H9 (cell line): ENCODE results near the gene PEX1. TPM values are rescaled to one million over a fixed set of nuclear protein-coding genes. Genes with fewer than 3 reads are reported as not detected.
A peak's percentile ranks its signal among the peaks of the same experiment; 100 is the strongest.

Experiments used
- DNase-seq: peaks from one replicate; pipeline ENCODE4 v3.0.0-alpha.2; 2017
- H2AFZ ChIP-seq: one replicate; pipeline ENCODE4 v1.6.1; 2013; ENCODE audit warnings: mild to moderate bottlenecking, low read length, control low read depth, moderate library complexity
- H2AK5ac ChIP-seq: 2 replicates; pipeline ENCODE4 v1.6.1; 2013; ENCODE audit warnings: low read length, control low read depth, mixed read lengths; ENCODE audit not compliant: insufficient read length
- H2BK120ac ChIP-seq: one replicate; pipeline ENCODE4 v1.6.1; 2013; ENCODE audit warnings: low read depth, mild to moderate bottlenecking, low read length, control low read depth, inconsistent platforms; ENCODE audit not compliant: poor library complexity, severe bottlenecking
- H2BK12ac ChIP-seq: 2 replicates; pipeline ENCODE4 v1.6.1; 2013; ENCODE audit warnings: low read length, control low read depth, mixed read lengths, low read depth; ENCODE audit not compliant: insufficient read length
- H2BK15ac ChIP-seq: 2 replicates; pipeline ENCODE4 v1.6.1; 2013; ENCODE audit warnings: low read depth, low read length, control low read depth
- H2BK20ac ChIP-seq: one replicate; pipeline ENCODE4 v1.6.1; 2013; ENCODE audit warnings: low read depth, mild to moderate bottlenecking, low read length, control low read depth, inconsistent platforms; ENCODE audit not compliant: poor library complexity, severe bottlenecking
- H2BK5ac ChIP-seq: 2 replicates; pipeline ENCODE4 v1.6.1; 2013; ENCODE audit warnings: low read length, control low read depth, mixed read lengths; ENCODE audit not compliant: insufficient read length
- H3K14ac ChIP-seq: 2 replicates; pipeline ENCODE4 v1.6.1; 2013; ENCODE audit warnings: low read length, control low read depth; ENCODE audit not compliant: insufficient read depth
- H3K18ac ChIP-seq: 2 replicates; pipeline ENCODE4 v1.6.1; 2013; ENCODE audit warnings: low read depth, mild to moderate bottlenecking, mixed read lengths, low read length, control low read depth; ENCODE audit not compliant: insufficient read length
- H3K23ac ChIP-seq: 2 replicates; pipeline ENCODE4 v1.6.1; 2013; ENCODE audit warnings: low read length, control low read depth, mixed read lengths, low read depth; ENCODE audit not compliant: insufficient read length
- H3K23me2 ChIP-seq: 2 replicates; pipeline ENCODE4 v1.6.1; 2013; ENCODE audit warnings: low read depth, mild to moderate bottlenecking, mixed read lengths, low read length, control low read depth; ENCODE audit not compliant: insufficient read length, poor library complexity, severe bottlenecking
- H3K27ac ChIP-seq: 2 replicates; pipeline ENCODE4 v1.5.1; 2013; ENCODE audit warnings: low read length, control low read depth, mixed read lengths, low read depth; ENCODE audit not compliant: insufficient read length
- H3K27me3 ChIP-seq: 2 replicates; pipeline ENCODE4 v1.6.1; 2013; ENCODE audit warnings: low read length, control low read depth, inconsistent platforms; ENCODE audit not compliant: insufficient read depth
- H3K4ac ChIP-seq: 2 replicates; pipeline ENCODE4 v1.6.1; 2013; ENCODE audit warnings: low read depth, mild to moderate bottlenecking, control low read depth, inconsistent platforms, low read length, moderate library complexity
- H3K4me1 ChIP-seq: 2 replicates; pipeline ENCODE4 v1.6.1; 2013; ENCODE audit warnings: low read length, control low read depth, inconsistent platforms; ENCODE audit not compliant: insufficient read depth
- H3K4me2 ChIP-seq: 2 replicates; pipeline ENCODE4 v1.6.1; 2013; ENCODE audit warnings: low read length, control low read depth, mixed read lengths; ENCODE audit not compliant: insufficient read length, insufficient read depth
- H3K56ac ChIP-seq: 2 replicates; pipeline ENCODE4 v1.6.1; 2013; ENCODE audit warnings: low read depth, mild to moderate bottlenecking, mixed read lengths, low read length, control low read depth; ENCODE audit not compliant: insufficient read length
- H3K79me1 ChIP-seq: 2 replicates; pipeline ENCODE4 v1.6.1; 2013; ENCODE audit warnings: low read depth, mild to moderate bottlenecking, moderate library complexity, low read length, control low read depth, inconsistent platforms; ENCODE audit not compliant: insufficient read depth, poor library complexity, severe bottlenecking
- H3K79me2 ChIP-seq: 2 replicates; pipeline ENCODE4 v1.6.1; 2013; ENCODE audit warnings: low read length, control low read depth, inconsistent platforms; ENCODE audit not compliant: insufficient read depth
- H3K9ac ChIP-seq: 2 replicates; pipeline ENCODE4 v1.6.1; 2013; ENCODE audit warnings: low read length, control low read depth, mixed read lengths; ENCODE audit not compliant: insufficient read length; ENCODE audit errors: extremely low read depth
- H3K9me3 ChIP-seq: one replicate; pipeline ENCODE4 v1.6.1; 2013; ENCODE audit warnings: low read depth, low read length, inconsistent platforms; ENCODE audit not compliant: control insufficient read depth
- H3T11ph ChIP-seq: one replicate; pipeline ENCODE4 v1.6.1; 2013; ENCODE audit warnings: mild to moderate bottlenecking, low read length, control low read depth, inconsistent platforms
- H4K20me1 ChIP-seq: one replicate; pipeline ENCODE4 v1.6.1; 2013; ENCODE audit not compliant: control insufficient read depth, insufficient read length, insufficient read depth
- H4K5ac ChIP-seq: 2 replicates; pipeline ENCODE4 v1.6.1; 2013; ENCODE audit warnings: low read depth, mild to moderate bottlenecking, mixed read lengths, low read length, control low read depth; ENCODE audit not compliant: insufficient read length
- H4K8ac ChIP-seq: replicated peaks from 2 replicates; pipeline ENCODE4 v1.6.1; 2013; ENCODE audit warnings: low read length, control low read depth, mixed read lengths, low read depth; ENCODE audit not compliant: insufficient read length
- H4K91ac ChIP-seq: 2 replicates; pipeline ENCODE4 v1.6.1; 2013; ENCODE audit warnings: low read depth, mild to moderate bottlenecking, moderate library complexity, mixed read lengths, low read length, control low read depth; ENCODE audit not compliant: insufficient read length
- H3K27ac Mint-ChIP-seq, 3 experiments: 2 replicates in 2 of 3; 3 replicates in 1 of 3; pipeline ENCODE4 v1.8.0; 2020 to 2021; ENCODE audit warnings: mixed read lengths in 3 of 3, mild to moderate bottlenecking in 1 of 3, moderate library complexity in 1 of 3
- H3K27me3 Mint-ChIP-seq: 2 replicates; pipeline ENCODE4 v1.8.0; 2021; ENCODE audit warnings: low read depth, mild to moderate bottlenecking, moderate library complexity, mixed read lengths
- H3K36me3 Mint-ChIP-seq, 3 experiments: 2 replicates in 2 of 3; 3 replicates in 1 of 3; pipeline ENCODE4 v1.8.0; 2020 to 2021; ENCODE audit warnings: low read depth in 3 of 3, mixed read lengths in 3 of 3; ENCODE audit not compliant: insufficient read depth in 1 of 3
- H3K4me1 Mint-ChIP-seq, 2 experiments: 2 replicates each; pipeline ENCODE4 v1.8.0; 2020; ENCODE audit warnings: mixed read lengths in 2 of 2
- H3K4me3 Mint-ChIP-seq, 2 experiments: 2 replicates in 1 of 2; 3 replicates in 1 of 2; pipeline ENCODE4 v1.8.0; 2020 to 2021; ENCODE audit warnings: mild to moderate bottlenecking in 2 of 2, mixed read lengths in 2 of 2, moderate library complexity in 1 of 2
- H3K9me3 Mint-ChIP-seq, 2 experiments: 2 replicates in 1 of 2; 3 replicates in 1 of 2; pipeline ENCODE4 v1.8.0; 2020; ENCODE audit warnings: mild to moderate bottlenecking in 2 of 2, mixed read lengths in 2 of 2, moderate library complexity in 1 of 2
- CTCF ChIP-seq: fragments of 200-600 bp; sonication (generic); conservative IDR thresholded peaks from 3 replicates; pipeline ENCODE4 v1.8.0; 2021; ENCODE audit warnings: antibody characterized with exemption, mild to moderate bottlenecking
- WGBS: extraction: QIAGEN DNeasy Blood & Tissue Kit; methylation state at CpG from one replicate; pipeline ENCODE4 v1.1.7; 2013; ENCODE audit warnings: missing lambda C conversion rate, low lambda C conversion rate, mixed read lengths; ENCODE audit not compliant: insufficient read length; ENCODE audit errors: extremely low coverage; 5-methylcytosine and 5-hydroxymethylcytosine counted together
- total RNA-seq: library from RNA; stranded (reverse); gene quantifications from 2 replicates; pipeline ENCODE4 v1.2.1, GENCODE V29; 2021

Gene PEX1
- total RNA-seq, 1 experiment from 2014 or later: 21.8 TPM

DNA sequence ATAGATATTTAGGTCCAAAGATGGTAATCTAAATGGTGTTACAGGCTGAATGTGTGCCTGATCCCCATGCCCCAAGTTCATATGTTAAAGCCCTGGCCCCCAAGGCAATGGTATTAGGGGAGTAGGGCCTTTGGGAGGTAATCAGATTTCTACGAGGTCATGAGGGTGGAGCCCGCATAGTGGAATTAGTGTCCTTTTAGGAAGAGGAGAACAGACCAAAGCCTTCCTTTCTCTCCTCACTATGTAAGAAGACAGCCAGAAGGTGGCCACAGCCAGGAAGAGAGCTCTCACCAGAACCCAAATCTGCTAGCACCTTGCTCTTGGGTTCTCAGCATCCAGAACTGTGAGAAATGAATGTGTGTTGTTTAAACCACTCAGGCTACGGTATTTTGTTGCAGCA is 65.8 kb downstream of the PEX1 start:
- WGBS: no CpG with 5 or more reads among the region's 3 CpGs
- H4K20me1 ChIP-seq: no peaks in the 10 kb centered on the region

More for the DNA sequence above, 65.8 kb downstream of the PEX1 start:
- Histone ChIP-seq H2BK20ac (no peak overlapping the region), H2BK5ac (no peak overlapping the region), H4K8ac (no peak overlapping the region), H3K27ac (no peak overlapping the region), H2BK120ac (no peak overlapping the region), H2AK5ac (no peak overlapping the region), H3K4me1 (no peaks in the 10 kb centered on the region), H3K23ac (no peak overlapping the region), H3K56ac (no peak overlapping the region), H3K14ac (no peak overlapping the region), H4K5ac (no peak overlapping the region), H2BK15ac (no peak overlapping the region), H4K91ac (no peak overlapping the region), H3K27me3 (no peaks in the 10 kb centered on the region), H3T11ph (no peak overlapping the region), H3K18ac (no peak overlapping the region), H3K9ac (no peak overlapping the region), H3K23me2 (no peaks in the 10 kb centered on the region), H2AFZ (no peak overlapping the region), H3K4ac (no peak overlapping the region), H3K79me1 (no peaks in the 10 kb centered on the region), H2BK12ac (no peak overlapping the region), H3K9me3 (no peaks in the 10 kb centered on the region), H3K4me2 (no peak overlapping the region), H3K79me2 (no peaks in the 10 kb centered on the region)
- peaks cover 0 to 6% (median 2%) of the 10 kb centered on the region in 3 experiments; a peak in 3 of 7 replicates for H3K36me3 Mint-ChIP-seq
- peaks cover 0 to 2% of the 10 kb centered on the region in 2 experiments; a peak in 3 of 5 replicates for H3K9me3 Mint-ChIP-seq
- H3K4me3 Mint-ChIP-seq: no peak overlapping the region
- no peak for TF ChIP-seq CTCF
- no peak for DNase-seq
- peak overlapping the region in 2 of 3 experiments; percentile 59 to 77; a peak in 2 of 7 replicates for H3K27ac Mint-ChIP-seq
- peaks cover 0 to 2% of the 10 kb centered on the region in 2 experiments; a peak in 1 of 4 replicates for H3K4me1 Mint-ChIP-seq
- no peaks in the 10 kb centered on the region for H3K27me3 Mint-ChIP-seq
